Thyroid gland (tissue), 4 donors: ENCODE results near the gene RND2. TPM values are rescaled to one million over a fixed set of nuclear protein-coding genes. Genes with fewer than 3 reads are reported as not detected.
"Not testable (repeated sequence)": the region's sequence is repeated elsewhere in the genome, so short reads cannot be mapped to it uniquely, and the experiment has no call there.

Source experiments
- DNase-seq, 2 donors: peaks; one replicate each; pipeline ENCODE4 v3.0.0-alpha.2; 2019
- H3K27ac ChIP-seq, 3 donors: fragments of 200-600 bp; sonication (generic); 1 replicate in 2 of 3; 2 replicates in 1 of 3; pipeline ENCODE4 v1.5.1; 2016 to 2019; ENCODE audit warnings: mild to moderate bottlenecking in 1 of 3, moderate library complexity in 1 of 3
- H3K27me3 ChIP-seq: fragments of 200-600 bp; sonication (generic); one replicate; pipeline ENCODE4 v1.5.1; 2019
- H3K36me3 ChIP-seq, 2 donors: fragments of 200-600 bp; sonication (generic); one replicate each; pipeline ENCODE4 v1.5.1; 2016 to 2019
- H3K4me1 ChIP-seq, 2 donors: fragments of 200-600 bp; sonication (generic); one replicate each; pipeline ENCODE4 v1.5.1; 2017 to 2019
- H3K4me3 ChIP-seq, 3 donors: fragments of 200-600 bp; sonication (generic); replicated peaks in 1 of 3; 1 replicate in 2 of 3; 2 replicates in 1 of 3; pipeline ENCODE4 v1.5.1; 2016; ENCODE audit warnings: mild to moderate bottlenecking in 1 of 3
- H3K9me3 ChIP-seq: fragments of 200-600 bp; sonication (generic); one replicate; pipeline ENCODE4 v1.5.1; 2017
- CTCF ChIP-seq, 6 experiments: fragments of 200-600 bp in 3 of 6; fragments of 450-650 bp in 3 of 6; sonication (generic) in 3 of 6; IDR thresholded peaks; one replicate each; pipeline ENCODE4 v1.5.1; 2016 to 2019; ENCODE audit warnings: antibody characterized with exemption in 6 of 6, mild to moderate bottlenecking in 2 of 6, inconsistent platforms in 1 of 6, moderate library complexity in 1 of 6
- POLR2A ChIP-seq, 2 donors: fragments of 450-650 bp; IDR thresholded peaks; one replicate each; pipeline ENCODE4 v1.6.1; 2017; ENCODE audit warnings: antibody characterized with exemption in 2 of 2, mild to moderate bottlenecking in 2 of 2, moderate library complexity in 1 of 2
- WGBS, 2 donors: methylation state at CpG; one replicate each; pipeline ENCODE4 v1.1.5; 2017; 5-methylcytosine and 5-hydroxymethylcytosine counted together
- intact Hi-C: fragments of 100-400 bp; cut with DNase I; formaldehyde crosslinking; loops from one replicate; pipeline ENCODE4 v1.15.1; 2023
- total RNA-seq, 4 donors: library from RNA; depleted of rRNA; stranded (reverse); fragments of >200 nt; gene quantifications; one replicate each; pipeline ENCODE4 v1.2.3, GENCODE V29; 2016

The RND2 gene
- total RNA-seq, 4 donors from 2014 or later, result 5.2 to 14.8 (median 10.3) TPM

GRCh38 chr17:42991471-42991870, 33.6 kb upstream of the RND2 start:
- 92 to 95% methylated on average over 6 of the region's 6 CpGs for WGBS, 2 donors

GRCh38 chr17:42992872-42993271, 32.2 kb upstream of the RND2 start:
- Histone ChIP-seq H3K27ac (no peak overlapping the region), H3K9me3 (no peaks in the 10 kb centered on the region), H3K4me3 (no peak overlapping the region), H3K36me3 (peaks cover 39 to 52% of the 10 kb centered on the region in 2 donors), H3K4me1 (peaks cover 0 to 6% of the 10 kb centered on the region in 2 donors), H3K27me3 (no peaks in the 10 kb centered on the region)
- intact Hi-C loops, result no loop called here
- DNase-seq, result no peak
- no peak for TF ChIP-seq CTCF (IDR thresholded peaks at IDR 0.05)
- TF ChIP-seq POLR2A (IDR thresholded peaks at IDR 0.05), result no peak
- 84 to 94% methylated on average over 5 of the region's 5 CpGs for WGBS, 2 donors

More at GRCh38 chr17:42991471-42991870, 33.6 kb upstream of the RND2 start:
- Histone ChIP-seq H3K27ac (no peak overlapping the region), H3K27me3 (no peaks in the 10 kb centered on the region), H3K4me3 (no peak overlapping the region), H3K4me1 (no peaks in the 10 kb centered on the region), H3K36me3 (peaks cover 49 to 60% of the 10 kb centered on the region in 2 donors), H3K9me3 (no peaks in the 10 kb centered on the region)
- TF ChIP-seq POLR2A (IDR thresholded peaks at IDR 0.05), result no peak
- TF ChIP-seq CTCF (IDR thresholded peaks at IDR 0.05), result no peak
- intact Hi-C loops, result no loop called here
- DNase-seq, result no peak

- intact Hi-C loops, result not testable (repeated sequence)
- 84 to 87% methylated on average over 10 of the region's 10 CpGs for WGBS, 2 donors
These were observed 31.1 kb upstream of the RND2 start for GRCh38 chr17:42993913-42994312.

GRCh38 chr17:42997390-42997983, 27.5 kb upstream of the RND2 start:
- Histone ChIP-seq H3K36me3 (peaks cover 24 to 35% of the 10 kb centered on the region in 2 donors), H3K4me3 (no peak overlapping the region), H3K27me3 (no peaks in the 10 kb centered on the region), H3K4me1 (peaks cover 11 to 21% of the 10 kb centered on the region in 2 donors), H3K27ac (peak overlapping the region in 2 of 3 donors; percentile 13 to 59), H3K9me3 (no peaks in the 10 kb centered on the region)
- intact Hi-C loops, result no loop called here
- TF ChIP-seq POLR2A (IDR thresholded peaks at IDR 0.05) (no peak), CTCF (IDR thresholded peaks at IDR 0.05) (no peak)
- 22 to 26% methylated on average over 5 of the region's 5 CpGs for WGBS, 2 donors
- no peak for DNase-seq

More at GRCh38 chr17:42993913-42994312, 31.1 kb upstream of the RND2 start:
- H3K4me1 ChIP-seq, H3K27ac ChIP-seq, DNase-seq, H3K27me3 ChIP-seq, H3K4me3 ChIP-seq, H3K9me3 ChIP-seq: not testable (repeated sequence)
- peaks cover 29 to 41% of the 10 kb centered on the region in 2 donors for H3K36me3 ChIP-seq

GRCh38 chr17:42997984-42998938, 26.8 kb upstream of the RND2 start, which contains the start of gene RPL27:
TSS of gene RPL27 (plus strand) at chr17:42998419. CDS start at chr17:42998751, 332 bp downstream.
- H3K4me3 ChIP-seq, result peak within 1 kb of the TSS; percentile 63 to 80 (median 69)
- H3K36me3 ChIP-seq, result peaks cover 32 to 35% of the 10 kb centered on the region in 2 donors
- WGBS, 2 donors, result 1% methylated on average over 38 of the region's 49 CpGs
- intact Hi-C loops, result no loop called here
- peak within 1 kb of the TSS; percentile 82 to 95 (median 92) for H3K27ac ChIP-seq
- H3K4me1 ChIP-seq, result peaks cover 11 to 21% of the 10 kb centered on the region in 2 donors
- H3K9me3 ChIP-seq, result no peaks in the 10 kb centered on the region
- H3K27me3 ChIP-seq, result no peaks in the 10 kb centered on the region
- peak; percentile 99 for DNase-seq
- TF ChIP-seq CTCF (IDR thresholded peaks at IDR 0.05), result peak; percentile 92 to 95 (median 94)
- TF ChIP-seq POLR2A (IDR thresholded peaks at IDR 0.05), result peak; percentile 34 to 89
